Fibroblast of skin of right biceps (primary cell): ENCODE measurements around the gene PDE9A.
"Not testable (repeated sequence)": the region's sequence is repeated elsewhere in the genome, so short reads cannot be mapped to it uniquely, and the experiment has no call there.

ENCODE experiments used
- DNase-seq: peaks from one replicate; pipeline ENCODE4 v3.0.0-alpha.2; 2013

Gene PDE9A

GRCh38 chr21:42626171-42626570, 27.2 kb upstream of the PDE9A start:
- no peak for DNase-seq

- no peak for DNase-seq
Observed at GRCh38 chr21:42627527-42628289, 25.7 kb upstream of the PDE9A start.

DNA sequence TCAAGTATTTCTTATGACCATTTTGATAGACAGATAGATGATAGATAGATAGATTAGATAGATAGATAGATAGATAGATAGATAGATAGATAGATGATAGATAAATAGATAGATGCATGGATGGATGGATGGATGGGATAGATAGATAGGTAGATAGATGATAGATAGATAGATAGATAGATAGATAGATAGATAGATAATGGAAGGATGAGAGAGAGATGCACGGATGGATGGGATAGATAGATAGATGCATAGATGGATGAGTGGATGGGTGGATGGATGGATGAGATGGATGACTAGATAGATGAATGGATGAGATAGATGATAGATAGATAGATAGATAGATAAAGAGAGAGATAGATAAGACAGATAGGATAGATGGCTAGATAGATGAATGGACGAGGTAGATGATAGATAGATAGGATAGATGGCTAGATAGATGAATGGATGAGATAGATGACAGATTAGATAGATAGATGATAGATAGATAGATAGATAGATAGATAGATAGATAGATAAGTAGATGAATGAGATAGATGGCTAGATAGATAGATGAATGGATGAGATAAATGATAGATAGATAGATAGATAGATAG, 24.9 kb upstream of the PDE9A start:
- DNase-seq, result not testable (repeated sequence)

GRCh38 chr21:42629933-42630589, 23.4 kb upstream of the PDE9A start:
- DNase-seq, result no peak

DNA sequence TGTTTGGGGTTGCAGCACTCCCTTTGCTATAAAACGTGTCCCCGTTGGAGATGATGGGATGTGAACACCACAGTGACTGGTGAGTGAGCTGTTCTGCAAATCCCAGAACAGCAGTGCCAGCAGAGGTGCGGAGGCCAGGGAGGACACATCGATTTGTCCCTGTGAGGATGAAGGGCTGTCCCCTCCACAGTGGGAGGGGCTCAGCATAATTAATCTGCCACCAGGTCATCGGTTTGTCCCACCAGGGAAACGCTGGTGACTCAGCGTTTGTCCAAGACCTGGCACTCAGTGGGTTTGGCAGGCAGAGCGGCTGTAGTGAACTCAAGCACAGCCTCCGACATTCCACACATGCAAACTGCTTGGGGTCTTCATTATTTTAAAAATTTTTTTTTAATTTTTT, 22.8 kb upstream of the PDE9A start:
- no peak for DNase-seq

DNA sequence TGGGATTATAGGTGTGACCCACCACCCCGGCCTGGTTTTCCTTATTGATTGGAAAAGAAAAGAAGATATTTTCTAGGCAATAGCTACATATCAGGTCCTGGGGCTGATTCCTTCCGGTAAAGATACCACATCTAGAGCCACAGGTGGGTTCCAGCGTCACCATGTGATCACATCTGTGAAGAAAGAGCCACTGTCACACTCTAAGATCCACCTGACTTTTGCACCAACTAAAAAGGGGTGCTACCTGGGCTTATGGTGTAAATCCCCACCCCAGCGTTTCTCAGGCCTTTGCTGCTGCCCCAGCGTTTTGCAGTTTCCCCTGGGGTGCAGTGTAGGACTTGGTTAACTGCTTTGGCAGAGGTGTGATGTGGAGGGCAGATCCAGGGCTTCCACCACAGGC, 22.3 kb upstream of the PDE9A start:
- DNase-seq, result no peak

DNA sequence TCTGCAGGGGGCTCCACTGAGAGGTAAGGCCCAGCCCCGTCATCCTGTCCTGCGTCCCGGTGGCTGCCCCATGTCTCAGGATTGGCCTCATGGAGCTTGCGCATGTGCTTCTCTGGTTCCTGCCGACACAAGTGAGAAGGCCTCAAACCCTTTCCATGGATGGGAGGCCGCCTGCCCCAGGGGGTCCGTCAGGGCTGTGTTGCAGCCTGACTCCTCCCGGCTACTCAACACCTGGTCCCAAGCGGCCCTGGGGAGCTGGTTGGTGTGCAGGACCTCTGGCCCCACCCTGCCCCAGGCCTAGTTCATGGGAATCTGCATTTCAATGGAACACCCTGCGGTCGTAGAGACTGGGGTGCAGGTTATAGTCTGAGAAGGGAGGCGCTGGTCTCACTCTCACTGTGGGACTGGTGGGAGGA, 21.1 kb upstream of the PDE9A start:
- no peak for DNase-seq

DNA sequence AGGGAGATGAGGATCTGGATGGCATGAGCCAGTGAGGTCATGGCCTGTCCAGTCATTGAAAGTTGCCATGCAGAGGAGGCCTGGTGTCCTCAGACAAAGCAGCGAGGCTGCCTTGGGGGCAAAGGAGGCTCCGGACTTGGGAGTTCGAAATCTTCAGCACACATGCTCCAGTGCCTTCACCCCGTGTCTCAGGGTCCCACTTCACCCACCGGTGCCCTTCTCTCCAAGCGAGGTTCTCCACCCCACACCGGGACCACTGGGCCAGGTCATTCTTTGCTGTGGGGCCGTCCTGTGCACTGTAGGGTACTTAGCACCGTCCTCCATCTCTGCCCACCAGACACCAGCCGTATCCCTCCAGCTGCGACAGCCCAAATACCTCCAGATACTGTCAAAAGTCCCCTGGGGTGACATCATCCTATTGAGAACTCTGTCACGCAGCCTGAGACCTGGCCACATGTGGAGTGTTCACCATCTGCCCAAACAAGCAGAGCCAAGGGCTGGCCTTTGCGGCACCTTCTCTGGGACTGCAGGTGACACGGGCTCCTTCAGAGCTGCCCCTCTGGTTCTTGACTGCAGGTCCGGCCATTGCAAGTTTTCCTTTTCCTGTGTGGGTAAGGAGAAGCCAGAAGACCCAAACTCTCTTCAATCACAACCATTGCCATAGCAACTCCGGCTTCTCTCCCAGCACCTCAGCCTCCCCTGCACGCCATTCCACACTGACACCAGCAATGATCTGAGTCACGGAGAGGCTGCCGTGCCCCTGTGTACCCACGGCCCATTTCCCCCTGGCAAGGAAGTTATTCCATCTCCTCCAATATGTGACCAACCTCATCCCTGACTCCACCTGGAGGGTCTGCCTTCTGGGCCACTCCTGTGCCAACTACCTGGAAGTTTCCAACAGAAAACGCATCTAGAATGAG, 20.4 kb upstream of the PDE9A start:
- no peak for DNase-seq

DNA sequence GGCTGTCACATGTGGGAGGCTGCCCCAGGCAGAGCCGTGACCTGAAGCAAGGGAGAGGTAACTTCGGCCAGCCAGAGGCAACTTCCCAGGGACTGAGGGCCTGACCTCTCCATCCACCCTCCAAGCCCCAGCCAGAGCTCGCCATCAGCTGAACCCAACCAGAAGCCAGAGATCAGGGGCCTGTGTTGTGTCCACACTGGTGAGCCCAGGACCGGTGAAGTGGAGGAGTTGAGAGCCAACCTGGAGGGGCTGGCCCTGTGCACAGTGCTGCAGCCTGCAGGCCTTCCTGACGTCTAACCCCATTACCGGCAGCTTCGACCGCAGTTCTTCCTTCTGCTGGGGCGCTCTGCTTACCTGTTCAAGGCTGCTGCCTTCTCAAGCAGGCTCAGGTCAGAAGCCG, 19.6 kb upstream of the PDE9A start:
- no peak for DNase-seq

DNA sequence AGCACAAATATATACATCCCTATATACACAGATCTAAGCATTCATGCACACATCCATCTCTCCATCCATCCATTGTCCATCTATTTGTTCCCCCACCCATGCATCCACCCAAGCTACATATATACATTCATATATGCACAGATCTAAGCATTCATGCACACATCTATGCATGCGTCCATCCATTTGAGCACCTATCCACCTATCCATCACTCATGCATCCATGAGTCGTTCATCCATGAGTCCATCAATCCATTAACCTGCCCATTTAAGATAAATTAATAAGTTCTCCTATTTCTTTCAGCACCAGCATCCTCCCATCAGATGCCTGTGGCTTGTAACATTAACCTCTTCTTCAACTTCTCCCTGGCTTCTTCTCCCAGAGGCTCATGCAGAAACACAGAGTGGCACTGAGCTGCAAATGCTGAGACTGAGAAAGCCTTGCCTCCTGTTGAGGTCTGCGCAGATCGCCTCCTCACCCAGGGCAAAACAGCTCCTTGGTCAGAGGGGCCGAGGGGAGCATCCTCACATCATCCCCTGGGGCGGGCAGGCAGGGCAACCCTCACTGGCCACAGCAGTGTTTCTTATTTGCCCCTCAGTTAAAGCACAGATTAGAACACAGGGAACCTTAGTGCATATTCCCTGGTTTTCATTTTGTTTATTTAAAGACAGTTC, 17.4 kb upstream of the PDE9A start:
- DNase-seq, result no peak

- peak; percentile 69 for DNase-seq
Observed at GRCh38 chr21:42636520-42637266, 16.7 kb upstream of the PDE9A start.

- no peak for DNase-seq
Observed at GRCh38 chr21:42637267-42638041, 16.0 kb upstream of the PDE9A start.

DNA sequence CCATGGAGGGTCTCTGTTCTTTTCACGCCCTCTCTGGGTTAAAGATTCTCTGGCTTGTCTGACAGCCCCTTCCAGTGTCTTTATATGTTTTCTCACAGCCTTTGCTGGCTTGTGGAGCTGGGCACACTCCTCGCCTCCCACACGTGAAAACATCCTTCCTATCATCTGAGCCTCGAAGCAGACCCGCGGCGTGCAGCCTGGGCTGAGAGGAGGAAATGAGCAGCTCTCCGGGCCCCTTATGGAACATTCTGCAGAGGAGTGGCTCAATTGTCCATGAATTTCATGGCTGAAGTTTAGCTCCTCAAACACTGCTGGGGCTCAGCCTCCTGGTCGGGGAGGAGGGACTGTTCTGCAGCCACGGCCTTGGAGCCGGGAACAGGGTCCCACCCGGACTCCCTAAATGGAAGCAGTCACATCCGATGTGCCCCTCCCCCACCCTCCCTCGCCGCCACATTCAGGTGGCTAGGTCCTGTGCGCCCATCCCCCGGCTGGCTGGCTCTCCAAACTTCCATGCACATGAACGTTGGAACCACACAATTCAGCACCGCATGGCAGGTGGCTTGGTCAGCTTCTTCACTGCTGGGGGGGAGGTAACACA, 15.1 kb upstream of the PDE9A start:
- DNase-seq, result no peak

DNA sequence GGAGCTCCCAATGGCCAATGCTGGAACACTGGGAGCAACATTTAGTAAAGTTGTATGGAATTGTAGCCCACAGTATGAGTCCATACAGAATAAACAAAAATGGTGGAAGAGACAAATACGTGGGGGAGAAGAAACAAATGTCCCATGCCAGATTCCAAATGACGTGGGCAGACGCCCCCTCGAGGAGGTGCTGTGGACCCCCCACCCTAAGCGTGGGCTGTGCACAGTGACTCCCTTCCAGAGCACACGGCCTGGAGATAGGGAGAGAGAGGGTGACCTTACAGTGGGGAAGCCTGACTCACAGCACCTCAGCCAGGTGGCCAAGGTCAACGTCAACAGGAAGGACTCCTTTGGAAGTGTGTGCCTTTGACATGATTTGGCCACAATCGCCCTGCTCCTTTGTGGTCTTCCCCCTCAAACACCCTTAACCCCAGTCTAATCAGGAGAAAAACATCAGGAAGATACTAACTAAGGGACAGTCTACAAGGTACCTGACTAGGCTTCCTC, 13.7 kb upstream of the PDE9A start:
- no peak for DNase-seq

- DNase-seq, result no peak
Observed at GRCh38 chr21:42640486-42640885, 12.9 kb upstream of the PDE9A start.

- peak; percentile 2 for DNase-seq
Observed at GRCh38 chr21:42641311-42642218, 11.9 kb upstream of the PDE9A start.

GRCh38 chr21:42642219-42642745, 11.1 kb upstream of the PDE9A start:
- no peak for DNase-seq

- DNase-seq, result peak; percentile 34
Observed at GRCh38 chr21:42644223-42645208, 8.9 kb upstream of the PDE9A start.
